ENCODE measurements around the gene ZNF367. TPM values are rescaled to one million over a fixed set of nuclear protein-coding genes. Genes with fewer than 3 reads are reported as not detected.

The ZNF367 gene
- total RNA-seq, 1 experiment from 2014 or later, result 10.1 TPM

DNA sequence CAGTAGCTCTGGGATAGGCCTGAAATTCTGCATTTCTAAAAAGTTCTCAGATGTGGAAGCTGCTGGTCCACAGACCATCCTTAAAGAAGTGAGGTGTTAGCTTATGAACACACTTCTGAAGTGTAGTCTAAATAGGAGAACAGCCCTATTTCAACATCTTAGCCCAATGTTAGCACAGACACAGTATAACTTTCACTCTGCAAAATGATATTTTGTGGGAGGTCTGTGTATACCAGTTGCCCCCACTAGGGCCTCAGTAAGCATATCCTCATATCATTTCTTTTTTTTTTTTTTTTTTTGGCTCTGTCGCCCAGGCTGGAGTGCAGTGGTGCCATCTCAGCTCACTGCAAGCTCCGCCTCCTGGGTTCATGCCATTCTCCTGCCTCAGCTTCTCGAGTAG is 24.3 kb upstream of the ZNF367 start:
- TF ChIP-seq, protein P1, sequence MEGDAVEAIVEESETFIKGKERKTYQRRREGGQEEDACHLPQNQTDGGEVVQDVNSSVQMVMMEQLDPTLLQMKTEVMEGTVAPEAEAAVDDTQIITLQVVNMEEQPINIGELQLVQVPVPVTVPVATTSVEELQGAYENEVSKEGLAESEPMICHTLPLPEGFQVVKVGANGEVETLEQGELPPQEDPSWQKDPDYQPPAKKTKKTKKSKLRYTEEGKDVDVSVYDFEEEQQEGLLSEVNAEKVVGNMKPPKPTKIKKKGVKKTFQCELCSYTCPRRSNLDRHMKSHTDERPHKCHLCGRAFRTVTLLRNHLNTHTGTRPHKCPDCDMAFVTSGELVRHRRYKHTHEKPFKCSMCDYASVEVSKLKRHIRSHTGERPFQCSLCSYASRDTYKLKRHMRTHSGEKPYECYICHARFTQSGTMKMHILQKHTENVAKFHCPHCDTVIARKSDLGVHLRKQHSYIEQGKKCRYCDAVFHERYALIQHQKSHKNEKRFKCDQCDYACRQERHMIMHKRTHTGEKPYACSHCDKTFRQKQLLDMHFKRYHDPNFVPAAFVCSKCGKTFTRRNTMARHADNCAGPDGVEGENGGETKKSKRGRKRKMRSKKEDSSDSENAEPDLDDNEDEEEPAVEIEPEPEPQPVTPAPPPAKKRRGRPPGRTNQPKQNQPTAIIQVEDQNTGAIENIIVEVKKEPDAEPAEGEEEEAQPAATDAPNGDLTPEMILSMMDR (conservative IDR thresholded peaks at IDR 0.05), result no peak
- Histone ChIP-seq H3K4ac (ENCODE audit: low read depth, low read length) (no peak overlapping the region), H3K18ac (ENCODE audit: insufficient read length, low read depth, low read length) (no peak overlapping the region), H2AK5ac (ENCODE audit: insufficient read length, low read length) (no peak overlapping the region), H4K91ac (ENCODE audit: insufficient read length, low read depth, low read length) (no peak overlapping the region), H3K79me1 (ENCODE audit: insufficient read depth, low read depth, low read length, poor library complexity, severe bottlenecking) (no peaks in the 10 kb centered on the region), H3K79me2 (ENCODE audit: insufficient read depth, low read length) (no peaks in the 10 kb centered on the region), H2BK5ac (ENCODE audit: insufficient read length, low read length) (no peak overlapping the region), H3K9me3 (ENCODE audit: control insufficient read depth, low read depth, low read length) (no peaks in the 10 kb centered on the region), H4K8ac (replicated peaks; ENCODE audit: insufficient read length, low read depth, low read length) (no peak overlapping the region), H3K23ac (ENCODE audit: insufficient read length, low read depth, low read length) (no peak overlapping the region), H2BK120ac (ENCODE audit: low read depth, low read length, poor library complexity, severe bottlenecking) (no peak overlapping the region), H3K27ac (ENCODE audit: insufficient read length, low read depth, low read length) (no peak overlapping the region), H3K14ac (ENCODE audit: insufficient read depth, low read length) (no peak overlapping the region), H3K23me2 (ENCODE audit: insufficient read length, low read depth, low read length, poor library complexity, severe bottlenecking) (no peaks in the 10 kb centered on the region), H3T11ph (ENCODE audit: low read length) (no peak overlapping the region), H3K27me3 (ENCODE audit: insufficient read depth, low read length) (no peaks in the 10 kb centered on the region), H2BK20ac (ENCODE audit: low read depth, low read length, poor library complexity, severe bottlenecking) (no peak overlapping the region), H2BK12ac (ENCODE audit: insufficient read length, low read depth, low read length) (no peak overlapping the region), H2BK15ac (ENCODE audit: low read depth, low read length) (no peak overlapping the region), H4K20me1 (ENCODE audit: control insufficient read depth, insufficient read depth, insufficient read length) (no peaks in the 10 kb centered on the region), H3K56ac (ENCODE audit: insufficient read length, low read depth, low read length) (no peak overlapping the region), H3K4me2 (ENCODE audit: insufficient read depth, insufficient read length, low read length) (no peak overlapping the region), H3K4me1 (ENCODE audit: insufficient read depth, low read length) (no peaks in the 10 kb centered on the region), H4K5ac (ENCODE audit: insufficient read length, low read depth, low read length) (no peak overlapping the region), H2AFZ (ENCODE audit: low read length) (no peak overlapping the region), H3K9ac (ENCODE audit: extremely low read depth, insufficient read length, low read length) (no peak overlapping the region)
- H3K36me3 Mint-ChIP-seq (ENCODE audit: insufficient read depth in 1 of 3, low read depth in 3 of 3), result no peaks in the 10 kb centered on the region
- no CpG with 5 or more reads among the region's 3 CpGs for WGBS (ENCODE audit: extremely low coverage, insufficient read length, low lambda C conversion rate)
- H3K27ac Mint-ChIP-seq, result no peak overlapping the region
- H3K9me3 Mint-ChIP-seq, result no peaks in the 10 kb centered on the region
- H3K27me3 Mint-ChIP-seq (ENCODE audit: low read depth), result peaks cover 5% of the 10 kb centered on the region
- H3K4me1 Mint-ChIP-seq, result no peaks in the 10 kb centered on the region
- no peak for DNase-seq
- H3K4me3 Mint-ChIP-seq, result no peak overlapping the region

Measured in H9 (cell line).